Psoas muscle (tissue), 8 donors: ENCODE measurements around the gene PPP2R1B. TPM values are rescaled to one million over a fixed set of nuclear protein-coding genes. Genes with fewer than 3 reads are reported as not detected.

Source experiments
- ATAC-seq, 4 donors: fragments of 200-7000 bp; cut with Tn5 transposase; one replicate each; pipeline ENCODE4 v1.9.1; 2020; ENCODE audit warnings: moderate library complexity in 3 of 4, mild to moderate bottlenecking in 2 of 4
- DNase-seq, 2 donors: peaks; one replicate each; pipeline ENCODE4 v3.0.0-alpha.2; 2020
- H3K27ac ChIP-seq: fragments of 200-600 bp; one replicate; pipeline ENCODE4 v1.8.0; 2022
- H3K27me3 ChIP-seq, 3 donors: fragments of 200-600 bp in 1 of 3; one replicate each; pipeline versions ENCODE4 v1.6.1 to v1.8.0; 2013 to 2022; ENCODE audit warnings: low read length in 2 of 3, mild to moderate bottlenecking in 2 of 3, moderate library complexity in 1 of 3; ENCODE audit not compliant: insufficient read depth in 3 of 3
- H3K36me3 ChIP-seq, 2 donors: fragments of 200-600 bp in 1 of 2; one replicate each; pipeline versions ENCODE4 v1.6.1 to v1.8.0; 2013 to 2022; ENCODE audit warnings: low read depth in 1 of 2, mild to moderate bottlenecking in 1 of 2, moderate library complexity in 1 of 2; ENCODE audit not compliant: insufficient read depth in 1 of 2
- H3K4me1 ChIP-seq: fragments of 200-600 bp; one replicate; pipeline ENCODE4 v1.8.0; 2022
- H3K4me3 ChIP-seq: fragments of 200-600 bp; one replicate; pipeline ENCODE4 v1.8.0; 2022; ENCODE audit warnings: mild to moderate bottlenecking
- H3K9me3 ChIP-seq: fragments of 200-600 bp; one replicate; pipeline ENCODE4 v1.8.0; 2022
- CTCF ChIP-seq: fragments of 200-600 bp; IDR thresholded peaks from one replicate; pipeline ENCODE4 v1.8.0; 2022; ENCODE audit warnings: antibody characterized with exemption
- WGBS, 3 donors: extraction: QIAGEN DNeasy Blood & Tissue Kit; methylation state at CpG; one replicate each; pipeline versions ENCODE4 v1.1.6 to v1.1.7; 2013; 5-methylcytosine and 5-hydroxymethylcytosine counted together
- intact Hi-C, 2 donors: fragments of 100-400 bp; cut with DNase I; formaldehyde crosslinking; loops; one replicate each; pipeline versions ENCODE4 v1.11.0 to v1.14.2; 2022
- long read RNA-seq, 2 donors: library from polyadenylated mRNA; unstranded; transcript quantifications; one replicate each; pipeline ENCODE4 v2.0.0, GENCODE V29; 2021
- polyA plus RNA-seq, 3 donors: library from polyadenylated mRNA; stranded (reverse); fragments of 200-250 nt; gene quantifications; one replicate each; pipeline ENCODE4 v1.2.3, GENCODE V29; 2013
- total RNA-seq, 4 donors: library from RNA; stranded (reverse); fragmentation: NEBNext Ultra II Directional in 2 of 4; extraction: Animal tissue kit (Norgen Biotek cat#: 25700) in 2 of 4; gene quantifications; one replicate each; pipeline versions ENCODE4 v1.2.1 to v1.2.4, GENCODE V29; 2021 to 2023
- donor health status: healthy with polysubstance abuse.
- donor health status: DM: no; HTN: no; CAD: no; lungs with moderate emphysema.
- donor health status: Bipolar disorder and iron deficiency.
- donor health status: healthy.
- donor health status: DM: yes; HTN: yes; CAD: no.
- donor health status: DM: no; HTN: no; CAD: no.
- donor health status: DM: no; HTN: no; CAD: no.
- donor health status: DM: yes; HTN: yes; CAD: no.

The PPP2R1B gene
- total RNA-seq (10 to 100 TPM in 3 of 4 donors, 1 to 10 TPM in 1; 8.1 to 18.8 (median 14.0) TPM), polyA plus RNA-seq (10 to 100 TPM in 1 of 3 donors, 1 to 10 TPM in 2; 6.6 to 10.7 (median 8.7) TPM)
- long read RNA-seq, donor 1, full-length matches to known transcripts = 5 of 8 reads
- long read RNA-seq, donor 1, partial matches to known transcripts = 3 of 8 reads
- long read RNA-seq, donor 1, other reads (novel, unspliced or antisense) = 0 of 8 reads
- long read RNA-seq, donor 2, full-length matches to known transcripts = 5 of 8 reads
- long read RNA-seq, donor 2, partial matches to known transcripts = 0 of 8 reads
- long read RNA-seq, donor 2, other reads (novel, unspliced or antisense) = 3 of 8 reads

GRCh38 chr11:111765984-111766833, at the start of gene PPP2R1B:
TSS of gene PPP2R1B (minus strand) at chr11:111766389. CDS start at chr11:111766361, 28 bp downstream.
- Histone ChIP-seq H3K27me3 (no peaks in the 10 kb centered on the region), H3K4me3 (peak within 1 kb of the TSS; percentile 97), H3K9me3 (no peaks in the 10 kb centered on the region), H3K4me1 (peaks cover 18% of the 10 kb centered on the region), H3K27ac (peak within 1 kb of the TSS; percentile 86), H3K36me3 (peaks cover 3 to 39% of the 10 kb centered on the region in 2 donors)
- TF ChIP-seq CTCF = no peak
- DNase-seq = peak; percentile 74 to 88
- 0% methylated on average over 56 to 61 of the region's 61 CpGs for WGBS, 3 donors
- intact Hi-C loops = no loop called here
- peak; percentile 95 to 98 (median 96) for ATAC-seq

- no peak for TF ChIP-seq CTCF
- Histone ChIP-seq H3K27ac (peak overlapping the region; percentile 95), H3K4me3 (no peak overlapping the region), H3K4me1 (peaks cover 23% of the 10 kb centered on the region), H3K36me3 (no peaks in the 10 kb centered on the region), H3K27me3 (no peaks in the 10 kb centered on the region), H3K9me3 (no peaks in the 10 kb centered on the region)
- WGBS, 3 donors = 97% methylated on average over 1 of the region's 1 CpG
- ATAC-seq = no peak
- intact Hi-C loops = no loop called here
- DNase-seq = no peak
Measured at GRCh38 chr11:111815489-111815888, 49.3 kb upstream of the PPP2R1B start.

GRCh38 chr11:111814557-111815320, 48.5 kb upstream of the PPP2R1B start:
- Histone ChIP-seq H3K27me3 (no peaks in the 10 kb centered on the region), H3K9me3 (no peaks in the 10 kb centered on the region), H3K4me3 (no peak overlapping the region), H3K4me1 (peaks cover 16% of the 10 kb centered on the region), H3K27ac (peak overlapping the region; percentile 95), H3K36me3 (peaks cover 0 to 5% of the 10 kb centered on the region in 2 donors)
- TF ChIP-seq CTCF = no peak
- ATAC-seq (no peak), DNase-seq (no peak)
- WGBS, 3 donors = 78 to 85% (median 84%) methylated on average over 8 of the region's 8 CpGs
- intact Hi-C loops = no loop called here

GRCh38 chr11:111814106-111814505, 47.9 kb upstream of the PPP2R1B start:
- 95 to 100% (median 97%) methylated on average over 1 of the region's 1 CpG for WGBS, 3 donors
- H3K4me3 ChIP-seq = no peak overlapping the region
- intact Hi-C loops = no loop called here
- peaks cover 12% of the 10 kb centered on the region for H3K4me1 ChIP-seq
- no peak for ATAC-seq
- DNase-seq = no peak
- H3K36me3 ChIP-seq = peaks cover 0 to 11% of the 10 kb centered on the region in 2 donors
- TF ChIP-seq CTCF = no peak
- H3K27me3 ChIP-seq = no peaks in the 10 kb centered on the region
- H3K27ac ChIP-seq = peak overlapping the region; percentile 47
- no peaks in the 10 kb centered on the region for H3K9me3 ChIP-seq
